GM12878 (cell line): Measurements from ENCODE around the gene TYROBP. TPM values are rescaled to one million over a fixed set of nuclear protein-coding genes. Genes with fewer than 3 reads are reported as not detected.

Source experiments
- ATAC-seq: fragments of 200-7000 bp; cut with Tn5 transposase; 3 replicates; pipeline ENCODE4 v1.9.1; 2020; ENCODE audit warnings: mild to moderate bottlenecking, moderate library complexity
- BruUV-seq: library from RNA; stranded (reverse); fragments of 400-500 nt; replicated peaks from 2 replicates; lab custom pipeline; 2021; lab: Mats Ljungman, UMichigan
- CTCF ChIA-PET: fragments of 300-600 bp; sonication (Branson Sonifier 250); formaldehyde crosslinking; extraction: SDS; loops from one replicate; lab custom pipeline; 2021; ENCODE audit warnings: inconsistent platforms; lab: Yijun Ruan, JAX
- POLR2A ChIA-PET: fragments of 350-600 bp; formaldehyde crosslinking; extraction: SDS; loops from one replicate; lab custom pipeline; 2021; ENCODE audit warnings: inconsistent platforms; lab: Charles Lee
- RAD21 ChIA-PET: fragments of 300-600 bp; sonication (Branson Sonifier 250); formaldehyde crosslinking; loops from one replicate; lab custom pipeline; 2023; ENCODE audit warnings: antibody characterized with exemption; ENCODE audit not compliant: unreplicated experiment; lab: Charles Lee
- SMC1A ChIA-PET: fragments of 300-600 bp; sonication (Branson Sonifier 250); formaldehyde crosslinking; loops from one replicate; lab custom pipeline; 2023; ENCODE audit not compliant: unreplicated experiment, uncharacterized antibody; lab: Charles Lee
- DNase-seq: peaks from one replicate; pipeline ENCODE4 v3.0.0-alpha.2; 2011; ENCODE audit warnings: low read depth, low spot score
- FAIRE-seq: peaks from 3 replicates; lab custom pipeline; 2011; peaks lifted over from hg19 to GRCh38; lab: Jason Lieb, UNC
- H2AFZ ChIP-seq: 2 replicates; pipeline ENCODE4 v1.6.0; 2011; ENCODE audit warnings: low read depth, low read length, control low read depth; ENCODE audit not compliant: control insufficient read depth
- H3K27ac ChIP-seq: 2 replicates; pipeline ENCODE4 v1.5.1; 2011; ENCODE audit warnings: control low read depth; ENCODE audit not compliant: control insufficient read depth, insufficient read depth
- H3K27me3 ChIP-seq, 2 experiments: replicated peaks in 1 of 2; 2 replicates each; pipeline versions ENCODE4 v1.6.0 to v1.6.1; 2011; ENCODE audit warnings: low read length in 1 of 2; ENCODE audit not compliant: control insufficient read depth in 2 of 2, insufficient read depth in 2 of 2
- H3K36me3 ChIP-seq, 2 experiments: 2 replicates each; pipeline ENCODE4 v1.5.1; 2011; ENCODE audit warnings: low read length in 1 of 2; ENCODE audit not compliant: control insufficient read depth in 2 of 2, insufficient read depth in 2 of 2
- H3K4me1 ChIP-seq: 2 replicates; pipeline ENCODE4 v1.6.1; 2011; ENCODE audit warnings: mild to moderate bottlenecking, low read length, moderate library complexity, mixed read lengths; ENCODE audit not compliant: control insufficient read depth, insufficient read depth
- H3K4me2 ChIP-seq: 2 replicates; pipeline ENCODE4 v1.6.0; 2011; ENCODE audit warnings: control low read depth; ENCODE audit not compliant: control insufficient read depth, insufficient read depth
- H3K4me3 ChIP-seq: fragments of 200-600 bp; sonication (generic); 2 replicates; pipeline ENCODE4 v1.5.1; 2016
- H3K79me2 ChIP-seq: 2 replicates; pipeline ENCODE4 v1.6.0; 2011; ENCODE audit warnings: low read length; ENCODE audit not compliant: control insufficient read depth, insufficient read depth
- H3K9ac ChIP-seq: 2 replicates; pipeline ENCODE4 v1.8.0; 2011; ENCODE audit warnings: low read length, control low read depth, mixed read lengths; ENCODE audit not compliant: control insufficient read depth, insufficient read depth
- H3K9me3 ChIP-seq: replicated peaks from 3 replicates; pipeline ENCODE4 v1.5.1; 2011; ENCODE audit warnings: mild to moderate bottlenecking, low read length; ENCODE audit not compliant: control insufficient read depth, insufficient read depth
- H4K20me1 ChIP-seq: 2 replicates; pipeline ENCODE4 v1.6.0; 2011; ENCODE audit not compliant: control insufficient read depth, insufficient read depth
- HDAC6 ChIP-seq: fragments of 200-600 bp; sonication (generic); IDR thresholded peaks from one replicate; pipeline ENCODE4 v1.8.0; 2017; ENCODE audit warnings: antibody characterized with exemption; ENCODE audit not compliant: unreplicated experiment
- SMAD5 ChIP-seq: IDR thresholded peaks from 2 replicates; pipeline ENCODE4 v1.6.1; 2016; ENCODE audit warnings: antibody characterized with exemption, low read depth
- SMARCA5 ChIP-seq: fragments of 450-650 bp; IDR thresholded peaks from 2 replicates; pipeline ENCODE4 v1.6.1; 2017; ENCODE audit warnings: mild to moderate bottlenecking
- ZNF384 ChIP-seq: IDR thresholded peaks from 2 replicates; pipeline ENCODE4 v1.6.1; 2012; ENCODE audit warnings: low read depth, mild to moderate bottlenecking, low read length, improper control_type of control experiment, borderline replicate concordance
- WGBS: methylation state at CpG from one replicate; pipeline ENCODE4 v1.1.6; 2016; ENCODE audit warnings: low lambda C conversion rate; ENCODE audit not compliant: insufficient replicate concordance, insufficient coverage; ENCODE audit errors: missing lambda C conversion rate; 5-methylcytosine and 5-hydroxymethylcytosine counted together
- in situ Hi-C: fragments of 300-500 bp; cut with MboI; formaldehyde crosslinking; loops from 9 replicates; pipeline ENCODE4 v1.14.3; 2018; ENCODE audit warnings: mixed read lengths
- intact Hi-C: fragments of 100-400 bp; cut with micrococcal nuclease; formaldehyde crosslinking; loops from one replicate; pipeline ENCODE4 v1.14.2; 2022; ENCODE audit not compliant: unreplicated experiment
- polyA plus RNA-seq, 11 experiments: library from polyadenylated mRNA; depleted of rRNA in 4 of 11; unstranded in 6 of 11; stranded (reverse) in 5 of 11; fragments of >200 nt; fragmentation: Nextera tagmentation in 4 of 11; fragmentation: Illumina TruSeq in 1 of 11; extraction: Ambion mirVana in 4 of 11; extraction: Trizol in 1 of 11; gene quantifications; 1 replicate in 1 of 11; 2 replicates in 10 of 11; pipeline versions ENCODE4 v1.2.1 to v1.2.3, GENCODE V29; 2011 to 2016; ENCODE audit warnings: inconsistent platforms in 2 of 11, missing spikeins in 2 of 11, low read depth in 1 of 11
- total RNA-seq, 4 experiments: library from RNA; depleted of rRNA in 3 of 4; stranded (reverse); fragments of >200 nt in 3 of 4; fragmentation: Illumina TruSeq in 1 of 4; extraction: Trizol in 1 of 4; gene quantifications; 2 replicates each; pipeline versions ENCODE4 v1.2.1 to v1.2.3, GENCODE V29; 2013 to 2021

The TYROBP gene
- total and polyA plus RNA-seq, 10 of the 15 experiments (the other 5 are each of a cell fraction or from before 2014, with no cell fraction given), result 0.33 to 2.4 (median 0.58) TPM; not detected in 2

DNA sequence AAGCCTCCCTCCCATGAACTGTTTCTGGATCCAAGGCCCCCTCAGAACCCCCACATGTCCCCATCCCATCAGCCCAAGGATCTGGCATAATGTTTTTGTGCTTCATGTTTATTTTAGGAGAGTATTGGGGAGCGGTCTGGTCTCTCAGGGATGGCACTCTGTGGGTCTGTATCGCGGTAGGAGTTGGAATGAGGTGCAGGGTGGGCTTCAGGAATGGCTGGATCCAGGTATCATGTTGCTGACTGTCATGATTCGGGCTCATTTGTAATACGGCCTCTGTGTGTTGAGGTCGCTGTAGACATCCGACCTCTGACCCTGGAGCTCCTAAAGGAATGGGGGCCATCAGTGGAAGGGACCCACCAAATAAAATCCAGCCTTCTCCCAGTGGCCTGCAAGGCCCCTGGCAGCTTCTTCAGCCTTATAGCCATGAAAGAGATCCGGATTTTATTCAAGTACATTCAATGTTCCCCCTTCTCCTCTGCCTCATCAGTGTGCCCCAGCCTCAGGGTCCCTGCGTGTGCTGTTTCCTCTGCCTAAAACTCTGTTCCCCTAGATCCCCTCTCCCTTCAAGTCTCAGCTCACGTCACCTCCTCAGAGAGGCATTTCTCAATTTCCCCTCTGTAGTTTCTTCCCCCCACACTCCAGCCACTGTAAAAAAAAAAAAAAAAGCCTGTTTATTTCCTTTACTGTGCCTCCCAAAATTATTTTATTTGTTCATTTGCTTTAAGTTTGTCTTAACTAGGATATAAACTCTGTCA, 3.6 kb downstream of the TYROBP start:
- Histone ChIP-seq H3K9me3 (no peaks in the 10 kb centered on the region), H4K20me1 (no peaks in the 10 kb centered on the region), H3K36me3 (no peaks in the 10 kb centered on the region), H3K4me2 (no peak overlapping the region), H3K79me2 (peaks cover 12% of the 10 kb centered on the region), H3K4me3 (no peak overlapping the region; the same call in 1 of the 2 replicates), H3K9ac (no peak overlapping the region), H2AFZ (no peak overlapping the region), H3K4me1 (peaks cover 47% of the 10 kb centered on the region), H3K27me3 (no peaks in the 10 kb centered on the region), H3K27ac (peak overlapping the region; percentile 96)
- no peak for FAIRE-seq
- CTCF ChIA-PET, result interaction anchor here (3.1 kb wide), 1 partner anchor 25 kb away, joined by 13 read pairs; no protein-coding TSS in a partner anchor
- TF ChIP-seq HDAC6, result no peak
- TF ChIP-seq ZNF384, result 0 out of 2 replicates have a peak, but pooled peaks have one; percentile 25
- no peak for TF ChIP-seq SMARCA5
- TF ChIP-seq SMAD5, result no peak
- no peak for ATAC-seq
- DNase-seq, result no peak
- SMC1A ChIA-PET, result interaction anchor here (1.8 to 2.2 kb wide), 3 partner anchors 8 to 27 kb away, joined by 4 to 8 read pairs (median 7); no protein-coding TSS in a partner anchor
- RAD21 ChIA-PET, result interaction anchor here (4.9 kb wide), 1 partner anchor 25 kb away, joined by 37 read pairs; no protein-coding TSS in a partner anchor
- no TSS peak for BruUV-seq
- intact Hi-C loops, result loop anchor here (5.0 kb wide), 1 partner anchor 192 kb away; no protein-coding TSS in a partner anchor
- POLR2A ChIA-PET, result interaction anchor here (0.9 to 2.4 kb wide), 4 partner anchors 9 to 192 kb away, joined by 3 to 22 read pairs (median 6); no protein-coding TSS in a partner anchor
- in situ Hi-C loops, result loop anchor here (10.0 kb wide), 1 partner anchor 570 kb away; no protein-coding TSS in a partner anchor
- 78% methylated on average over 10 of the region's 10 CpGs for WGBS
